HG02973 (cell line): ENCODE measurements around the gene PKD2.
"Not testable (repeated sequence)": the region's sequence is repeated elsewhere in the genome, so short reads cannot be mapped to it uniquely, and the experiment has no call there.

Experiments used
- ATAC-seq: cut with Tn5 transposase; IDR thresholded peaks from one replicate; pipeline ENCODE4 v1.9.1; 2021; ENCODE audit warnings: moderate library complexity; ENCODE audit not compliant: unreplicated experiment

The PKD2 gene

DNA sequence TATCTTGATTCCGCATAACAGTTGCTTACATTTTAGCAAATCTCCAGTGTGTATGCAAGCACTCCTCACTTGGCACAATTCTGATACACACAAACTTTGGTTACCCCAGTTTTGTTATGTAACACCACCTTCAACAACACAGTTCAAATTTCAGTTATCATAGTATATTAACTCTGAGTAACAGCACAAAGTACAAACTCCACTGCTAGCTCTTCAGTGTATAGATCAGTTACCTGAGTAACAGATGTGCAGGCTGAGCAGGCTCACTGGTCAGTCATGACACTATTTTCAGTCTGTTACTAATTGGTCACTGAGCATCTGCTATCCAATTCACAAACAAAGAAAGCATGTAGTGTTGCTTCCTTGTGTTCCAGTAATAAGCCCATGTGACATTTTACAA lies 55.4 kb downstream of the PKD2 start:
- no peak for ATAC-seq

DNA sequence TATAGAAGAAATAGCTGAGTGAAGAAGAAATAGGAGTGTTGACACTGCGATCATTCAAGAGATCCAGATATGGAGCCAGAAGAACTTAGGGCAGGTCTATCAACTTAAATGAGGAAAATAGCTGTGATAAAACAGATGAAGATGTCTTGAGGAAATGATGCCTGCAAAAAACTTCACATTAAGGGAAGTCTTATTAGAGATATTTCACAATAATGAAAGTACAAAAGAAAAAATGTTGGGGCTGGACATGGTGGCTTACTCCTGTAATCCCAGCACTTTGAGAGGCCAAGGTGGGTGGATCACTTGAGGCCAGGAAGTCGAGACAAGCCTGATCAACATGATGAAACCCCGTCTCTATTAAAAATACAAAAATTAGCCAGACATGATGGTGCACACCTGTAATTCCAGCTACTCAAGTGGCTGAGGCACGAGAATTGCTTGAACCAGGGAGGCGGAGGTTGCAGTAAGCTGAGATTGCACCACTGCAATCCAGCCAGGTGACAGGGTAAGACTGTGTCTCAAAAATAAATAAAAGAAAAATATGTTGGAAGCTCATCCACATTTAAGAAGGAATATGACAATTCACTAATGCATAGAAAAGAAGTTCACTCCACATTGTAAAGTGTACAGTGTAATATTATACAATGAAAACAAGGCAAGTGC lies 56.3 kb downstream of the PKD2 start:
- no peak for ATAC-seq

DNA sequence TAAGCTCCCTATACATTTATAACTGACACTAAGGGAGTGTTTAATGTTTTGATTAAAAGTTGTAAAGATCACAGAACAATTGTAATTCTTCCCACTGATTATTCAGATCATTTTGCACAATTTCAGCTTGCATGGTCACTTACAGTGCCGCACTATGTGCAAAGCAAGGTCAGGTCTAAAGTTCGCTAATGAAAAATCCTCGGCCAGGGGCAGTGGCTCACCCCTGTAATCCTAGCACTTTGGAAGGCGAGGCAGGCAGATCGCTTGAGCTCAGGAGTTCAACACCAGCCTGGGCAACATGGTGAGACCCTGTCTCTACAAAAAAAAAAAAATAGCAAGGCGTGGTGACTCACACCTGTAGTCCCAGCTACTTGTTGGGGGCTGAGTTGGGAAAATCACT lies 57.0 kb downstream of the PKD2 start:
- no peak for ATAC-seq

DNA sequence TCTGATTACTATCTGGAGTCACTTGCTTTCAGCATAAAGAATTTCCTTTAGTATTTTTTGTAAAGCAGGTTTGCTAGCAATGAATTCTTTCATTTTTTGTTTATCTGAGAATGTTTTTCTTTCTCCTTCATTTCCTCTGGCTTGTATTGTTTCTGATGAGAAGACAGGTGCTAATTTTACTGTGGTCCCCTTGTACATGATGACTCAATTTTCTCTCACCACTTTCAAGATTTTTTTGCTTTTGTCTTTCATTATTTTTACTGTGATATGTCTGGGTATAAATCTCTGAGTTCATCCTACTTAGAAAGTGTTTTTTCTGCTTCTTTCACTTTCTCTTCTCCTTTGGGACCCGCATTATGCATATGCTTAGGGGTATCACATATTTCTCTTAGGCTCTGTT lies 62.6 kb downstream of the PKD2 start:
- ATAC-seq, result no peak

- no peak for ATAC-seq
Observed at GRCh38 chr4:88075336-88075735, 67.9 kb downstream of the PKD2 start.

DNA sequence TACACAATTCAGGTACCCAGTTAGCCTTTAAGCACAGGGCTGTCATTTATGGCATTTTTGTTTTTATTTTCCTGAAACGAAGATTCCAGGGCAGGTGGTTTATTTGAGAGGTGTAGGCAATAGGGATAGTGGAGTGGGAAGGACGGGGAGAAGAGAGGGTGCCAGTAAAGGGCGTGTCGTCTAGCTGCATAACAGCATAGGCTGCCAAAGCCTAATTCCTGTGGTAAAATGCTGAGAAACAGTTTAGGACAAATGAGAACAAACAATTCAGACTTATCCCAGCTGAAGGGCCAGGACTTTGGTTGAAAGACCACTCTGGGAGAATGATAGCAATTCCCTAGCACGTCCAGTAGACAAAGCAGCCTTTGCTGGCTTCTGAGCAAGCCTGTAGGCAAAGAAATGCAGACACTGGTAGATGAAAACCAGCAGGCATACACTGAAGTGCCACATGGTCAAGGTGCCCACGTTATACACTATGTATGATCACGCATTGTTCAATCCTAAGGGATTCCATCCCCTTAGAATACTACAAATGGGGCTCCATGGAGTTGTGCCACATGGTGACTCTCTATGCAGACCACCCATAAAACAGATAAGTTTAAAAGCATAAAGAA lies 70.6 kb downstream of the PKD2 start:
- no peak for ATAC-seq

DNA sequence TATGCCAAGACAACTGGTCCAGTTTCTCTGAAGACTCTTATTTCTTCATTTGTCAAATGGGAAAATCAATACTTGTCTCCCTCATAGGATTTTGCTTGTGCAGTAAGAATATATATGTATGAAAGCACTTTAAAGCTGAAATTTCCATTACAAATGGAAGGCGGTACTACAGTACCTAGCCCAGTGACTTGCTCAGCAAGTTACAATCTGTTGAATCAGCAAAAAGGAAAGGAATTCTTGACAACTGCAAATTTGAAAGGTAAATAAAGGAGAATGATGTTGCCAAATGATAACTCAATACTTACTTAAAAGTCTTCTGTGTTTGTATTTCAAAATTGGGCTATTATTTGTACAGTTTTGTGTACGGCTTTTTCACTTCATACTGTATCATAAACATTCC lies 71.1 kb downstream of the PKD2 start:
- ATAC-seq, result no peak

DNA sequence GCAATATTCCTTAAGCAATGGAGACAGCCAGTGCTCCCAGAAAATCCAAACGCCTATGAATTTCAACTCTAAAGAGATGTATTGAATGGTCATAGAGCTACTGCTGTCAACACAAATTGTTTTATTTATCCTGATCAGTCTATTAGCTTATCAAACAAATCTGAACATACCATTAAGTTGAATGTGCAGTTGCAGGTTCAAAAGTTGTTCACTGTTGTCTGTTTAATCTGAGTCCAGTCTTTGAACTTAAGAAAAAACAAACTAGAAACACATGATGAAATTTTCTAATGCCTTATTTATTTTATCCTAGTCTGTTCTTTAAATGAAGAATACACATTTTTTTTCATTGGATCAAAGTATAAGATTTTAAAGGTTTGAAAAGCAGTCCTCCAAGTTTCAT lies 73.2 kb downstream of the PKD2 start:
- no peak for ATAC-seq

DNA sequence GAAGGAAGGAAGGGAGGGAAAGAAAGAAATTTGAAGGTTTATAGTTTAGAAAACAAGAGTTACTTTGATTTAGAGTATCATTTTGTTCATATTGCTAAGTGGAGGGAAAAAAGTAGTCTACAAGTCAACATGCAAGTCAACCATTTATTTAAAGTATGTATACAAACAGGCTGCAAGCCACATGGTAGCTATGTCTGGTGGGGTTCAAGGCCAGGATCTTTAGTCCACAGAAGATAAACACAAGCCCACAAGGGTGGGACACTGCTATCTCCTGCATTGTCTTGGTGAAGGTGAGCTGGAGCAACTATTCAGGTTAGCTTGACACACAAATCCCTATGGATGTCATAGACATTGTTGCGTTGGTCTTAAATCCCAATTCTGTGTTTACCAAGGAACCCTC lies 79.6 kb downstream of the PKD2 start:
- ATAC-seq, result no peak

DNA sequence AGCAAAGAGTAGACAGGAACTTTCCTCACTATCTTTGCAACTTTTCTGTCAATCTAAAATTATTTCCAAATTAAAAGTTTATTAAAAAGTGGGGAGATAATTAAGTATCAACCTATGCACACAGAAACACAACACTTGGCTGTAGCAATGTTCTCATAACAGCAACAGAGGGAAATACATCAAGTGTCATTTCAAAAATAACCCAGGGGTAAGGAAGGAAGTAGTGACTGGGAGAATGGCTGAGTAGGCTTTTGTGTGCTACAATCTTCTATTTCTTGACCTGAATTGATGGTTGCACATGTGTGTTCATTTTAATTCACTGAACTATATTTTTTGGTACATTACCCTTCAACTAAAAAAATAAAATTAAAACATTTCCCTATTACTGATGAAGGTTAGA lies 83.5 kb downstream of the PKD2 start:
- ATAC-seq, result no peak

DNA sequence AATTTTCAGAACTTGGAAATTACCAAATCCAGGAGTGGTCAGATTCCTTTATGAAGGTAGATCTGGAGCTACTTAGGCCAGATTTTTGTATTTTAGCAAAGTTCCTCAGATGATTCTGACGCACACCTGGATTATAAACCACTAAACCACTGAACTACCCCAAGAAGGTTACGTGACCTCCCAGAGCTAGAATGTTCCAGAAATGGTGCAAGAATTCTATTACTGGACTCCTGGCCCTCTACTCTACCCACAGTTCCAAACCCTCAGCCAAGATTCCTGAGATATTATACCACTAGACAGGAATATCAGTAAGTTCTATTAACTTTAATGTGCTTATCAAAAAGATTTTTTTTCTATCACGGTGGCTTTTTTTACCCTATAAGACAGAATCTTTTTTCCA lies 83.9 kb downstream of the PKD2 start:
- ATAC-seq, result no peak

GRCh38 chr4:88093874-88094273 lies 86.4 kb downstream of the PKD2 start:
- no peak for ATAC-seq

- no peak for ATAC-seq
Observed at GRCh38 chr4:88097301-88097700, 89.9 kb downstream of the PKD2 start.

DNA sequence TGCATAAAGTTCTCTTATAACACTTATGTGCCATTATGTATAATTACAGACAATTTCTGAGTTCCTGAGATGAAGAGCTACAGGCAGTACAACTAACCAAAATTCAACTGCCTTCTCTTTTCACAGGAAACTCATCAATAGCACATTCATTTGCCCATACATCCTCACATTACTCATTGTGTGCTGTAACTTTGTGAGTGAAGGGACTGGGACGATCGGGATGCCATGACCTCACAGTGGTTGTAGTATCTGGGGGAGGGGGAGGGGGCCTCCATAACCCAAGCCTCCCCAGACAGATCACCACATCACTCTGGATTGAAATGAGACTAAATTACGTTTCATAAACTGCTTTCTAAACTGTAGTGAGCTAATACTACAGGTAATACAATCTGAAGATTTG lies 90.3 kb downstream of the PKD2 start:
- no peak for ATAC-seq

GRCh38 chr4:88098993-88099752 lies 91.7 kb downstream of the PKD2 start:
- no peak for ATAC-seq

DNA sequence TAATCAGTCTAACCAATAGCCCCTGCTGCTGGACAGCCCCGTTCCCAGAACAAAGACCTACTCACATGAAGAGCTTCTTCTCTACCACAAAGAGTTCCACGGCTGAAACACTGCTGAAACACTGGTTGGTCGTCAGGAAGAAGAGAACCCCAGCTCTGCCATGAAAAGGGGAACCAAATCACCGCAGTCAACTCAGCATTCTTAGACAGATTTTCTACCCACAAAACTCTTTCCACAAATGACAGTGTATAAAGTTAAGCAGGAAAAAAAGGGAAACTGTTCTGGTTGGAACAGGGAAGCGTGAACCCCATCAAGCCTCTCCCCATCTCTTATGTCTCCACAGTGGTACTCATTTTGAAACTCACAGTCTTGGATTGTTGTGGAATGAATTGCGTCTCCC lies 93.7 kb downstream of the PKD2 start:
- ATAC-seq, result no peak

DNA sequence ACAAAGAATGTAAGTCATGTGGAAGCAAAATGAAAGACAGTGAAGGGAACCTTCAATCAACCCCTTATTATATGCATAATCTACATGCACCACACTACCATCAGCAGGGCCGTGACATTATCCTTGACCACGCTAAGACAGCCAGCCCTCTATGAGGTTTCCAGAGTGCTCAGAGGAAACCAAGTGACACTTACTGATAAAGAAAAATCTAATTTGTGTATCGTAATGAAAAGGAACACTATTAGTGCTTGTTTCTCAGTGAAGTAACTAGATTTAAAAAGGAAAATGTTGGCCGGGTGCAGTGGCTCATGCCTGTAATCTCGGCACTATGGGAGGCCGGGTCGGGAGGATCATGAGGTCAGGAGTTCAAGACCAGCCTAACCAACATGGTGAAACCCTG lies 94.6 kb downstream of the PKD2 start:
- no peak for ATAC-seq

GRCh38 chr4:88104902-88105610 lies 97.6 kb downstream of the PKD2 start:
- ATAC-seq, result no peak

- ATAC-seq, result no peak
Observed at GRCh38 chr4:88106205-88106604, 98.8 kb downstream of the PKD2 start.

DNA sequence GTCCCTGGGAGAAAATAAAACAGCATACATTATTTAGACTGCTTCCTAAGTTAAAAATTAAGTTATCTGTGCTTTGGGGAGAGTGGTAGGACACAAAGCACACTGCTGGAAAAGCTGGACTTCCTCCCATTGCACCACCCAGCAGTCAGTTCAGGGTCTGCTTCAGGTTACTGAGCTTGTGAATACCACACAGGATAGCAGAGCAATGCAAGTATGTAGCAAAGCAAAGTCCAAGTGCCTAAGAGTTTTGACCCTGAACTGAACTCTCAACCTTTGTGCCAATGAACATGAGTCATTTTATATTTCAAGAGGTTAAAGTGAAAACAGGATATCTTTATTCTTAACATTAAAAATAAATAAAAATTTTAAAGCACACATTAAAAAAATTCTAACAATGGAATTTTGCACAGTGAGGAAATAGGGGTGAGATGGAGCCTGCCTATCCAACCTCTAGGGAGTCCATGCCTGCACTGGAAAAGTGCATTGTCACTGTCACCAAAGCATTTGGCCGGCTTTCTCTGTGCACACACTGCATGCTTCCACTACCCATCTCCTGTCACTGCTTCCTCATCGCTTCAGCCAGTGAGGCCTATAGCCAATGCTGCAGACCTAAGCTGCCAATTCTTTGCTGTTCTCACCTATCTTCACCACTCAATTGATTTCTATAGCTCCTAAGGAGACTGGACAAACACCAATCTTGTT lies 100.1 kb downstream of the PKD2 start:
- no peak for ATAC-seq

GRCh38 chr4:88108108-88108465 lies 100.7 kb downstream of the PKD2 start:
- not testable (repeated sequence) for ATAC-seq
